Stimulated activated memory B cell treated with anti-CD40 and anti-IgM and Interleukin-4, amounts not matched to agents 10 μg/mL and 1 μg/mL and 100 μg/mL, for 72 hours (primary cell): Measurements from ENCODE around the gene NRG3.
"Not testable (repeated sequence)": the region's sequence is repeated elsewhere in the genome, so short reads cannot be mapped to it uniquely, and the experiment has no call there.

ENCODE experiments used
- ATAC-seq: fragments of 150-1000 bp; cut with Tn5 transposase; 2 replicates; pipeline ENCODE4 v1.10.0; 2021
- H3K27ac Mint-ChIP-seq: one replicate; pipeline ENCODE4 v1.8.0; 2022; ENCODE audit warnings: mild to moderate bottlenecking, mixed read lengths
- H3K27me3 Mint-ChIP-seq: one replicate; pipeline ENCODE4 v1.8.0; 2022; ENCODE audit warnings: mixed read lengths
- H3K36me3 Mint-ChIP-seq: one replicate; pipeline ENCODE4 v1.8.0; 2022; ENCODE audit warnings: mixed read lengths
- H3K4me1 Mint-ChIP-seq: one replicate; pipeline ENCODE4 v1.8.0; 2022; ENCODE audit warnings: mixed read lengths
- H3K4me3 Mint-ChIP-seq: one replicate; pipeline ENCODE4 v1.8.0; 2022; ENCODE audit warnings: mild to moderate bottlenecking, moderate library complexity, mixed read lengths
- H3K9me3 Mint-ChIP-seq: one replicate; pipeline ENCODE4 v1.8.0; 2022; ENCODE audit warnings: mixed read lengths

NRG3 gene

DNA sequence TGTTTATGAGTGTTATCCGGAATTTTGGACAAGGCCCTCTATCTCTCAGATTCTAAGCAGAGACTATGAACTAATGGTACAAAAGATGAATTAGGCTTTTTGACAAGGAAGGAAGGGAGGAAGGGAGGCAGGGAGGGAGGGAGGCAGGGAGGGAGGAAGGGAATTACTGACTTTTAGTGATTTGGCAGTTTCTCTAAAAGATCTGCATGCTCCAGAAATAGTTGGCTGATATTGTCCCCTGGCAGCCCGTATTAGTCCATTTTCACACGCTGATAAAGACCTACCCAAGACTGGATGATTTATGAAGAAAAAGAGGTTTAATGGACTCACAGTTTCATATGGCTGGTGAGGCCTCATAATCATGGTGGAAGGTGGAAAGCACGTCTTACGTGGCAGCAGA, 1093.5 kb downstream of the NRG3 start:
- H3K4me1 Mint-ChIP-seq: no peaks in the 10 kb centered on the region
- H3K27me3 Mint-ChIP-seq: no peaks in the 10 kb centered on the region
- no peaks in the 10 kb centered on the region for H3K9me3 Mint-ChIP-seq
- no peaks in the 10 kb centered on the region for H3K36me3 Mint-ChIP-seq
- ATAC-seq: no peak
- no peak overlapping the region for H3K4me3 Mint-ChIP-seq
- H3K27ac Mint-ChIP-seq: no peak overlapping the region

DNA sequence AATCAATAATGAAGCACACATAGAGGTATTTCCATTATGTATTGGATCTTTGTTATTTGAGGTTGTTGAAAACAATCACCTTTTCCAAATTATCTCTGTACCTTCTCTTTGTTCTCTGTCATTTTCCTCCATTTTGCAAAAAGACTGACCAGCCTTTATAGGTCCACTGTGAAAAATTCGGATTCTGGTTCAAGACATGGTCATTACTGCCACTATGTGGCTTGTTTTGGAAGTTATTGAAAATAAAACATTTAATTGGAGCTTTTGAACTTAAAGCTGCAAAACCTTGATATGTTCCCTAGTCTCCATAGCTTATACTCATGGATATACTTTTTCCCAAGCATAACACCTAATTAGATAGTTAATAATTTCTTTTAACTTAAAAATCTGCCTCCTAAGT, 1094.4 kb downstream of the NRG3 start:
- no peak overlapping the region for H3K27ac Mint-ChIP-seq
- no peaks in the 10 kb centered on the region for H3K9me3 Mint-ChIP-seq
- no peak overlapping the region for H3K4me3 Mint-ChIP-seq
- H3K27me3 Mint-ChIP-seq: no peaks in the 10 kb centered on the region
- no peak for ATAC-seq
- H3K4me1 Mint-ChIP-seq: no peaks in the 10 kb centered on the region
- H3K36me3 Mint-ChIP-seq: no peaks in the 10 kb centered on the region

DNA sequence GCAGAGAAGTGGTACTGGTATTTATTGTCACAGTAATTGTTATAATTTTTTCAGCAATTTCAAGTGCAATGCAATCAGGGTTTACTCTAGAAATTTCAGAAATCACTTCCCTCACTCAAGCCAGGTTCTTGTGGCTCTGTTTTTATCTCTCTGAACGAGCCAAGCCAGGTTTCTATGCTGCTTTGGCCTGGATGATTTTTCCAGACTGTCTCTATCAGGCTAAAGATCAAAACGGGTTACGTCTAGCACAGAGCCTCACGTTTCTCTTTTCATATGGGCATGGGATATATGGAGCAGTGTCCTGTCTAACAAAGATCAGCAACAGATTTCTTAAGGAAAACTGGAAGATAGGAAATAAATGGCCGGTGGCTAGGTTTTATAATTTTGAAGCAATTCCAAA, 1105.3 kb downstream of the NRG3 start:
- Mint-ChIP-seq H3K9me3 (no peaks in the 10 kb centered on the region), H3K27ac (no peak overlapping the region), H3K4me1 (no peaks in the 10 kb centered on the region), H3K4me3 (no peak overlapping the region), H3K36me3 (no peaks in the 10 kb centered on the region), H3K27me3 (no peaks in the 10 kb centered on the region)
- ATAC-seq: no peak

DNA sequence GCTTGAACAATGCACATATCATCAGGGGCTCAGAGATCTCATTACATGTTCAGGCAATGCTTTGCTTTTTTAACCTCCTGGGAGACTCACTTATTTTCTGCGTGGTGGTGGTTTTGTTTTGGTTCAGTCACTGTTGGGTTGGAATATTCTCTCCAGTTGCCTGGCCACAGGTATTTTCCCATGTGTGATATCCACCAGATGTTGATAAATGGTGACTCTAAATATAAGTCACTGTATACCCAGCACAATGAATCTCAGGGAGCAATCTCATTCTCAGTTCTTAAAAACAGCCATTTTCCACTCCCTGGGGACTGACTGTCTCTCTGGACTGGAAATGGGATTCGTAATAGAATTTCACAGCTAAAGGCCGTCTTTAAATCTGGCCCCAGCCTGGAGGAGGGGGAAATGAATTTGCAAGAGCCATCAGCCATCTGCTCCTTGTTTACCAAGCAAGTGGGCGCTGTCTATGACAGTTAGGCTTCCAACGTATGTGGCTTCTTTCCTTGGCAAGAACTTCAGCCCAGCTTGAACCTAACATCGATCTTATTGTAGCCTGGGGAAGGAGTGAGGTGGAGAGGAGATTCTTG, 1106.2 kb downstream of the NRG3 start:
- no peak for ATAC-seq
- no peak overlapping the region for H3K27ac Mint-ChIP-seq
- no peaks in the 10 kb centered on the region for H3K4me1 Mint-ChIP-seq
- H3K9me3 Mint-ChIP-seq: no peaks in the 10 kb centered on the region
- H3K27me3 Mint-ChIP-seq: no peaks in the 10 kb centered on the region
- no peaks in the 10 kb centered on the region for H3K36me3 Mint-ChIP-seq
- H3K4me3 Mint-ChIP-seq: no peak overlapping the region

DNA sequence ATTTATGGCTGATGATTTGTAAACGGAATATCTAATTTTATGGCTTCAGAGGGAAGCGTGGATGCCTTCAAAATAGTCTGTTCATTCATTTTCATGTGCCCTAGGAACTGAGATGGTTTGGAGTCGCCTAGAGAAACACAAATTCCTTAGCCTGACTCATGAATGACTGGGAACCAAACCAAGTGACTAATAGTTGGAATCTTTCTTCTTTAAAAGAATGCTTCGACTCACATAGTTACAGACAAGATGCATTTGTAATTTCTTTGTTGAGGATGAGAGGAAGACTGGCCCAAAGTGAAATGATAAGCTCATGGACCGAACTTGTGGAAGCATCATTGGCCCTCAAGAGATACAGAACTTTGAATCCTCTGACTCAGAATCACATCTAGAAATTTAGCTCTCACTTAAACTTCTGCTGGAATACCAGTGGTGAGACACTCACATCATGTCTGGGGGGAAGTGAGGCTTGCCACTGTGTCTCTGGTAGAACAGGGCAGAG, 1107.2 kb downstream of the NRG3 start:
- Mint-ChIP-seq H3K27me3 (no peaks in the 10 kb centered on the region), H3K9me3 (no peaks in the 10 kb centered on the region), H3K27ac (no peak overlapping the region), H3K36me3 (no peaks in the 10 kb centered on the region), H3K4me1 (no peaks in the 10 kb centered on the region), H3K4me3 (no peak overlapping the region)
- ATAC-seq: no peak

DNA sequence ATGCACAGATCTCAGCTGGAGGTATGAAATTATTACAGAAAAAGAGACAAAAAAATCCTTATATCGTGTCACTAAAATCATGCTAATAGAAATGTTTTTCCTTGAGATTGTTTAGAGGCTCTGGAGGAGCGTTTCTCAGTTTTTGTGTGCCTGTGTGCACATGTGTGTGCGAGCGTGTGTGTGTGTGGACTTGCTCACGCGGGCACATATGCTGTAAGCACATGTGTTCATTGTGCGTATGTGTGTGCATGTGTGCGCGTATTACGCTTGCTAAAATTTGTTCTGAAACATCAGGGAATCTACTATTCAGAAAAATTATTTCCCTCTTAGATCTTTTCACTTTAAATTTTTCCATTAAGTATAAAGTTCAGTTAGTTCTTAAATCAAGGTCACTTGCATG, 1111.2 kb downstream of the NRG3 start:
- ATAC-seq: no peak
- H3K9me3 Mint-ChIP-seq: no peaks in the 10 kb centered on the region
- no peaks in the 10 kb centered on the region for H3K36me3 Mint-ChIP-seq
- H3K27ac Mint-ChIP-seq: no peak overlapping the region
- no peak overlapping the region for H3K4me3 Mint-ChIP-seq
- H3K4me1 Mint-ChIP-seq: no peaks in the 10 kb centered on the region
- H3K27me3 Mint-ChIP-seq: no peaks in the 10 kb centered on the region

DNA sequence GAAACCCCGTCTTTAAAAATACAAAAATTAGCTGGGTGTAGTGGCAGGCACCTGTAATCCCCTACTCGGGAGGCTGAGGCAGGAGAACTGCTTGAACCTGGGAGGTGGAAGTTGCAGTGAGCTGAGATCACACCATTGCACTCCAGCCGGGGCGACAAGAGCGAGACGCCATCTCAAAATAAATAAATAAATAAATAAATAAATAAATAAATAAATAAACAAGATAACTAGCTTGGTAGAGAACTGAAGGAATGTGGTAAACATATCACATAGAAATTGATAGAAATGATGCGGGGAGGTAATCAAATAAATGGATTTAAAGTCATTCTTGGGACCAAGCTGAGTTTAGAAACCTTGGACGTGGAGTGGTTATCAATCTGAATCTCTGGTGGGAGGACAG, 1131.5 kb downstream of the NRG3 start:
- not testable (repeated sequence) for H3K27me3 Mint-ChIP-seq, H3K4me1 Mint-ChIP-seq, H3K36me3 Mint-ChIP-seq, H3K27ac Mint-ChIP-seq, H3K4me3 Mint-ChIP-seq, H3K9me3 Mint-ChIP-seq, ATAC-seq

DNA sequence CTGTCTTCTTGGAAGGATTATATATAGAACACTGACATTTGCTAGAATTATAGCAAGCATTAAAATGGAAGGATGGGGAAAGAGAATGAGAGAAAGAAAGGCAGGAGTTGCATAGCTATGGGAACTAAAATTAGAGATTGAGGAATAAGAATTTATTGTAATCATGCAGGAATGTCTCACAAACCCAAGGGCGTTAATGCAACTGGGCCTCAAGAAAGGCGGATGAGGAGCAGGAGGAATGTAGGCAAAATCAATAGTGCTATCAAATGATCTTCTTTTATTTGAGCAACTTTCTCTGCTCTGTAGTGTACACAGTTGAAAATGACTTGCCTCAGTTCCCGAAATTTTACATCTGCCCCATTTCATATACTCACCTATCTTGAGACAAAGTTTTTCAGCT, 1132.5 kb downstream of the NRG3 start:
- Mint-ChIP-seq H3K27ac (no peak overlapping the region), H3K4me3 (no peak overlapping the region), H3K27me3 (no peaks in the 10 kb centered on the region), H3K4me1 (no peaks in the 10 kb centered on the region), H3K36me3 (no peaks in the 10 kb centered on the region), H3K9me3 (no peaks in the 10 kb centered on the region)
- ATAC-seq: no peak

DNA sequence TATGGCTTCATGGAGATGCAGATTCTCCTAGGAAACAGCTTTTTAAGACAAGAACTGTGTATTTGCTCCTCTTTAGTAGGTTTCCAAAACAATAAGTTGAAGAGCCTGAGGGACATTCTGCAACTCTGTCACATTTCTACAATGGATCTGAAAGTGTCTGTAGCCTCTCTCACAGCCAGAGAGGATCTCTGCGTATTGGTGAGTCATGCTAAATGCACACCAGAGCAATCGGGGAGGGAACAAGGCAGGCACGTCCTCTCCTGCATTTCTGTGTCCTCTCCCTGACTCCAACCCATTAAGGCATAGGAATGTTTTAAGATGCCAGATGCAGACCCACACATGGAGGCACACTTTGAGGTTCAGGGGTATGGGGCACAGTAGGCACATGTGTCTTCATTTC, 1137.9 kb downstream of the NRG3 start:
- Mint-ChIP-seq H3K4me3 (no peak overlapping the region), H3K4me1 (no peaks in the 10 kb centered on the region), H3K27ac (no peak overlapping the region), H3K27me3 (no peaks in the 10 kb centered on the region), H3K36me3 (no peaks in the 10 kb centered on the region), H3K9me3 (no peaks in the 10 kb centered on the region)
- no peak for ATAC-seq

DNA sequence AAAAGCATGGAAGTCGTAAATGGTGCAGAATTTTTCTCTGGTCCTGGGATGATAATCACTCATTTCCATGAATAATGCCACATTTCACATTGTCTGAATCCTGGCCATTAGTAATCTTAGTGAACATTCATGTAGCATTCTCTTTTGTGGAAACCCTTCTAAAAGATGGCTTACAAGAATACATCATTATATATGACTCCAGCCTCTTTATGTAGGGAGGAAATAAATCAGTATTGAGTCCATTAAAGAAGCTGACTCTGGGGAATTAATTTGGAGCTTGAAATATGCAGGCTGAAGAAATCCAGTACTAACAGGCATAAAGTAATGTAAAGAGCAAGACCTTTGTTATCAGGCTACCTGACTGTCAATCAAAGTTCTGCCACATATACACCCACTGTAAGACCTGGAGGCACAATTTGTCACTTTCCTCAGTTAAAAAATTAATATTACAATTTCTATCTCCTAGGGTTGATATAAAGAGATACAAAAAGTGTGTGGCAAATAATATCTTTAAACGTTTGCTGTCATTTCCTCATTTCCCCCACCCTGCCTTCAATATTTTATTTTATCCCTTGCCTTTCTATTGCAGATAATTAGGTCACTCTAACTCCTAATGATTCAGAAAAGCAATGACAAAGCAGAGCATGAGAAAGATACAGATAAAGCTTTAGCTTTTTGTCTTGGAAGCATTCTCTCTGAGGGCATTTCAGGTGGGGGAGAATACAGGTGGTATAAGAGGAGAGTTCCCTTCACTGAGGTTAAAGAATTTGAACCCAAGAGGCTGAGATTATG, 1142.3 kb downstream of the NRG3 start:
- no peak overlapping the region for H3K4me3 Mint-ChIP-seq
- ATAC-seq: no peak
- no peak overlapping the region for H3K27ac Mint-ChIP-seq
- peaks cover 6% of the 10 kb centered on the region for H3K9me3 Mint-ChIP-seq
- no peaks in the 10 kb centered on the region for H3K36me3 Mint-ChIP-seq
- H3K4me1 Mint-ChIP-seq: no peaks in the 10 kb centered on the region
- H3K27me3 Mint-ChIP-seq: no peaks in the 10 kb centered on the region

DNA sequence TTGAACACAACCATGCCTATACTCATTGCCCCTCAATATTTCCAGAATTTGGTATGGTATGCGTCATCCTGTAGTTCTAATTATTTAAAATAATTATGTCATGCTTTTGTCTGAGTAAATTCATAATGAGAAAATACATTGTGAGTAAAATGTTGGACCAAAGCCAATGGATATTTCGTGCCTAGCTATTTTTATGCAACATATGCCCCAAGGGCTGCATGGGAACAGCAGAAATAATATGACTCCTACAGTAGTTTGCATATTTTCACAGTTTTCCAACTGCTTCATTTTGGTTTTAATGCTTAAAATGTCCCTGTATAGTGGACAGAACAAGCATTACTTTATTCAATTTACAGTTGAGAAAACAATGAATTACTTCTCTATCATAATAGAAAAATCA, 1148.7 kb downstream of the NRG3 start:
- Mint-ChIP-seq H3K9me3 (peaks cover 16% of the 10 kb centered on the region), H3K4me1 (no peaks in the 10 kb centered on the region), H3K36me3 (no peaks in the 10 kb centered on the region), H3K27me3 (no peaks in the 10 kb centered on the region), H3K4me3 (no peak overlapping the region), H3K27ac (no peak overlapping the region)
- ATAC-seq: no peak
